ENCODE results near the gene KLHDC4.
A peak's percentile ranks its signal among the peaks of the same experiment; 100 is the strongest.
"Not testable (repeated sequence)": the region's sequence is repeated elsewhere in the genome, so short reads cannot be mapped to it uniquely, and the experiment has no call there.

Gene KLHDC4

GRCh38 chr16:87765776-87766484 is at the start of gene KLHDC4:
Gene KLHDC4, minus strand, starts transcription at chr16:87765986. Its CDS starts 96 bp downstream, at chr16:87765890.
- peak; percentile 86 for DNase-seq

GRCh38 chr16:87815567-87815966 is 49.8 kb upstream of the KLHDC4 start:
- no peak for DNase-seq

- DNase-seq = no peak
Measured at GRCh38 chr16:87812200-87812656, 46.4 kb upstream of the KLHDC4 start.

GRCh38 chr16:87811454-87811853 is 45.7 kb upstream of the KLHDC4 start:
- DNase-seq = not testable (repeated sequence)

GRCh38 chr16:87809150-87809902 is 43.5 kb upstream of the KLHDC4 start:
- DNase-seq = no peak

- DNase-seq = no peak
Measured at GRCh38 chr16:87808108-87808507, 42.3 kb upstream of the KLHDC4 start.

GRCh38 chr16:87806641-87807546 is 41.1 kb upstream of the KLHDC4 start:
- peak; percentile 37 for DNase-seq

GRCh38 chr16:87806261-87806640 is 40.5 kb upstream of the KLHDC4 start:
- DNase-seq = peak; percentile 3

- no peak for DNase-seq
Measured at GRCh38 chr16:87803385-87803784, 37.6 kb upstream of the KLHDC4 start.

GRCh38 chr16:87802670-87803069 is 36.9 kb upstream of the KLHDC4 start:
- DNase-seq = no peak

GRCh38 chr16:87801679-87802259 is 36.0 kb upstream of the KLHDC4 start:
- no peak for DNase-seq

GRCh38 chr16:87800497-87800896 is 34.7 kb upstream of the KLHDC4 start:
- DNase-seq = no peak

- no peak for DNase-seq
Measured at GRCh38 chr16:87795336-87795735, 29.6 kb upstream of the KLHDC4 start.

GRCh38 chr16:87794485-87795078 is 28.8 kb upstream of the KLHDC4 start:
- DNase-seq = no peak

GRCh38 chr16:87792205-87792565 is 26.4 kb upstream of the KLHDC4 start:
- no peak for DNase-seq

GRCh38 chr16:87791295-87792204 is 25.8 kb upstream of the KLHDC4 start:
- DNase-seq = no peak

- DNase-seq = no peak
Measured at GRCh38 chr16:87790292-87791100, 24.7 kb upstream of the KLHDC4 start.

- no peak for DNase-seq
Measured at GRCh38 chr16:87789437-87790291, 23.9 kb upstream of the KLHDC4 start.

- DNase-seq = not testable (repeated sequence)
Measured at GRCh38 chr16:87788730-87789436, 23.1 kb upstream of the KLHDC4 start.
